ENCODE data around the gene TTLL8.
A peak's percentile ranks its signal among the peaks of the same experiment; 100 is the strongest.

TTLL8 gene

DNA sequence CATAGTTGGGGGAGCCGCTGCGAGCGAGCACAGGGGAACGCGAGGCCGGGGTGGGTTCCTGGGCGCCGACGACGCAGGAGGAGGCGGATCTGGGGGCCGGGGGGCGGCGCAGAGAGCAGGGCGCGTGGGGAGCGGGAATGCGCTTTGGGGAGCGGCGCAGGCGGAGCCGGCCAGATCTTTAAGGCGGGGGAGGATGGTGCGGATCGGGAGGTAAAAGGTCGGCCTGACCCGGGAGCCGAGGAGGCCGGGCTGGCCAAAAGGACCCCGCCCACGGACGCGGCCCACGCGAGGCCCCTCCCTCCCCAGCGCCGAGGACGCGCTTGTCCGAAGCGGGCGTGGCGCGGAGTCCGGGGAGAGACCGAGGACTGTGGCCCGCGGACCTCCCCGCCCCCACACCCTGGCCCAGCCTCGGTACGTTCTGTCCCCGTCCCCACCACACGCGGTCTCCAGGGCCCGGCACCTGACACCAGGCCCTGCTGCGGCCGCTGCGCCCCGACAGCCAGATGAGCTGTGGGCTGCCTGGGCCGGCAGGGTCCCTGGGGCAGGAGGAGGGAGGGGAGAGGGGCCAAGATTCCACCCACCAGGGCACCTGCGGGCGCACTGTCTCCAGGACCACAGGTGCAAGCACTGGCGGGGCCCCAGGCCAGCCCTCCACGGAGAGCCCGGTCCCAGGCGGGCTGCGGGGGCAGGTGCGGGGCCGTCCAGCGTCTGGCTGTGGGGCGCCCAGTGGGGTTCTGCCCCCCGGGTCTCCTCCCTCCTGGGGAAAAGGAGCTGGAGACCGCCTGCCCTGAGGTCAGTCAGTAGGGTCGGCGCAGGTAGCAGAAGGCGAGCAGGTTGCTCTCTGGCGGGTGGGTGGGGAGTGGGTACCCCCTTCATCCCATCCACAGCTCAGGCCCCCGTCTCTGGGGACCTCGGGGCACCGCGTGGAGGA is 86.6 kb downstream of the TTLL8 start:
- peak; percentile 85 for TF ChIP-seq EGR1 (IDR thresholded peaks at IDR 0.05)
- TF ChIP-seq, protein P1, sequence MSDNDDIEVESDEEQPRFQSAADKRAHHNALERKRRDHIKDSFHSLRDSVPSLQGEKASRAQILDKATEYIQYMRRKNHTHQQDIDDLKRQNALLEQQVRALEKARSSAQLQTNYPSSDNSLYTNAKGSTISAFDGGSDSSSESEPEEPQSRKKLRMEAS (IDR thresholded peaks at IDR 0.05), result peak; percentile 15; the same call in 1 of the 2 replicates
- no peak for TF ChIP-seq FOXM1 (IDR thresholded peaks at IDR 0.05; ENCODE audit: borderline replicate concordance, low read depth)
- 0 out of 2 replicates have a peak, but pooled peaks have one; percentile 23 for TF ChIP-seq EP300 (IDR thresholded peaks at IDR 0.05; ENCODE audit: borderline replicate concordance)

DNA sequence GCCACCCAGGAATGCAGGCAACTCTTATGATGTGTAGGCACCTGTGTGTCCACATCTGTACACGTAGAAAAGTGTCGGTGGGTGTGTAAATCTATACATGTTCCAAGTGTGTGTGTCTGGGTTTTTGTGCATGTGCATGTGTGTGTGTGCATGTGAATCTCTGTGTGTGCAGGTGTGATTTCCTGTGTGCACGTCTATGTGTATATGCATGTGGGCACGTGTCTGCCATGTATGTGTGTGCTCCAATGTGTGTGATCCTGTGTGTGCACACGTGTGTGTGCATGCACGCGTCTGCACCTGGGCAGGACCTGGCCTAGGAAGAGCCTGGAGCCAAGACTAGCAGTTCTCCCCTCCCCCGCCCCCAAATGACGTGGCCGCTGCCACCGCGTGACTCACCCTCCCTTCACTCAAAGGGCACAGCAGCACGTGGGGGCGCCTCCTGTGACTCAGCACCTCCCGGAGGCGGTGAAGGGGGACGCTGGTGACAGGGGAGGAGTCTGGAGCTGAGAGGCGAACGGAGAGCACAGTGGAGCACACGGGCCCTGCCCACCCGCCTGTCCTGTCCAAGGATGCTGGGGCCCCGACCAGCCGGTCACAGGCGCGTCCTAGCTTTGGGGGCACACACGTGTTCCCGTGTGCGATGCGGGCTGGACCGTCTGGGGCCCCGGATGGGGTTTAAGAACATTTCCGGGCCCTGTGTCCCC is 87.4 kb downstream of the TTLL8 start:
- TF ChIP-seq TCF12 (IDR thresholded peaks at IDR 0.05; ENCODE audit: low read depth) (peak; percentile 83), CREB1 (IDR thresholded peaks at IDR 0.05; ENCODE audit: low read depth) (peak; percentile 78; the same call in 1 of the 2 replicates), ZBTB7A (IDR thresholded peaks at IDR 0.05; ENCODE audit: low read depth) (no peak), NFIC (IDR thresholded peaks at IDR 0.05) (peak; percentile 66), TEAD4 (IDR thresholded peaks at IDR 0.05) (peak; percentile 36; the same call in 1 of the 2 replicates), FOXM1 (IDR thresholded peaks at IDR 0.05; ENCODE audit: borderline replicate concordance, low read depth) (no peak), TAF1 (IDR thresholded peaks at IDR 0.05; ENCODE audit: low read depth) (no peak), CEBPB (IDR thresholded peaks at IDR 0.05) (no peak), EP300 (IDR thresholded peaks at IDR 0.05; ENCODE audit: borderline replicate concordance) (peak; percentile 72; the same call in 1 of the 2 replicates), EGR1 (IDR thresholded peaks at IDR 0.05) (peak; percentile 50; the same call in 1 of the 2 replicates), YY1 (IDR thresholded peaks at IDR 0.05; ENCODE audit: low read depth) (no peak), RAD21 (IDR thresholded peaks at IDR 0.05; ENCODE audit: low read depth) (no peak; the same call in 1 of the 2 replicates)
- TF ChIP-seq, protein P2, sequence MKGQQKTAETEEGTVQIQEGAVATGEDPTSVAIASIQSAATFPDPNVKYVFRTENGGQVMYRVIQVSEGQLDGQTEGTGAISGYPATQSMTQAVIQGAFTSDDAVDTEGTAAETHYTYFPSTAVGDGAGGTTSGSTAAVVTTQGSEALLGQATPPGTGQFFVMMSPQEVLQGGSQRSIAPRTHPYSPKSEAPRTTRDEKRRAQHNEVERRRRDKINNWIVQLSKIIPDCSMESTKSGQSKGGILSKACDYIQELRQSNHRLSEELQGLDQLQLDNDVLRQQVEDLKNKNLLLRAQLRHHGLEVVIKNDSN (IDR thresholded peaks at IDR 0.05), result peak; percentile 96
- TF ChIP-seq, protein P3, sequence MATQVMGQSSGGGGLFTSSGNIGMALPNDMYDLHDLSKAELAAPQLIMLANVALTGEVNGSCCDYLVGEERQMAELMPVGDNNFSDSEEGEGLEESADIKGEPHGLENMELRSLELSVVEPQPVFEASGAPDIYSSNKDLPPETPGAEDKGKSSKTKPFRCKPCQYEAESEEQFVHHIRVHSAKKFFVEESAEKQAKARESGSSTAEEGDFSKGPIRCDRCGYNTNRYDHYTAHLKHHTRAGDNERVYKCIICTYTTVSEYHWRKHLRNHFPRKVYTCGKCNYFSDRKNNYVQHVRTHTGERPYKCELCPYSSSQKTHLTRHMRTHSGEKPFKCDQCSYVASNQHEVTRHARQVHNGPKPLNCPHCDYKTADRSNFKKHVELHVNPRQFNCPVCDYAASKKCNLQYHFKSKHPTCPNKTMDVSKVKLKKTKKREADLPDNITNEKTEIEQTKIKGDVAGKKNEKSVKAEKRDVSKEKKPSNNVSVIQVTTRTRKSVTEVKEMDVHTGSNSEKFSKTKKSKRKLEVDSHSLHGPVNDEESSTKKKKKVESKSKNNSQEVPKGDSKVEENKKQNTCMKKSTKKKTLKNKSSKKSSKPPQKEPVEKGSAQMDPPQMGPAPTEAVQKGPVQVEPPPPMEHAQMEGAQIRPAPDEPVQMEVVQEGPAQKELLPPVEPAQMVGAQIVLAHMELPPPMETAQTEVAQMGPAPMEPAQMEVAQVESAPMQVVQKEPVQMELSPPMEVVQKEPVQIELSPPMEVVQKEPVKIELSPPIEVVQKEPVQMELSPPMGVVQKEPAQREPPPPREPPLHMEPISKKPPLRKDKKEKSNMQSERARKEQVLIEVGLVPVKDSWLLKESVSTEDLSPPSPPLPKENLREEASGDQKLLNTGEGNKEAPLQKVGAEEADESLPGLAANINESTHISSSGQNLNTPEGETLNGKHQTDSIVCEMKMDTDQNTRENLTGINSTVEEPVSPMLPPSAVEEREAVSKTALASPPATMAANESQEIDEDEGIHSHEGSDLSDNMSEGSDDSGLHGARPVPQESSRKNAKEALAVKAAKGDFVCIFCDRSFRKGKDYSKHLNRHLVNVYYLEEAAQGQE (IDR thresholded peaks at IDR 0.05; ENCODE audit: low read depth), result no peak
- TF ChIP-seq, protein P1 (IDR thresholded peaks at IDR 0.05), result peak; percentile 99

DNA sequence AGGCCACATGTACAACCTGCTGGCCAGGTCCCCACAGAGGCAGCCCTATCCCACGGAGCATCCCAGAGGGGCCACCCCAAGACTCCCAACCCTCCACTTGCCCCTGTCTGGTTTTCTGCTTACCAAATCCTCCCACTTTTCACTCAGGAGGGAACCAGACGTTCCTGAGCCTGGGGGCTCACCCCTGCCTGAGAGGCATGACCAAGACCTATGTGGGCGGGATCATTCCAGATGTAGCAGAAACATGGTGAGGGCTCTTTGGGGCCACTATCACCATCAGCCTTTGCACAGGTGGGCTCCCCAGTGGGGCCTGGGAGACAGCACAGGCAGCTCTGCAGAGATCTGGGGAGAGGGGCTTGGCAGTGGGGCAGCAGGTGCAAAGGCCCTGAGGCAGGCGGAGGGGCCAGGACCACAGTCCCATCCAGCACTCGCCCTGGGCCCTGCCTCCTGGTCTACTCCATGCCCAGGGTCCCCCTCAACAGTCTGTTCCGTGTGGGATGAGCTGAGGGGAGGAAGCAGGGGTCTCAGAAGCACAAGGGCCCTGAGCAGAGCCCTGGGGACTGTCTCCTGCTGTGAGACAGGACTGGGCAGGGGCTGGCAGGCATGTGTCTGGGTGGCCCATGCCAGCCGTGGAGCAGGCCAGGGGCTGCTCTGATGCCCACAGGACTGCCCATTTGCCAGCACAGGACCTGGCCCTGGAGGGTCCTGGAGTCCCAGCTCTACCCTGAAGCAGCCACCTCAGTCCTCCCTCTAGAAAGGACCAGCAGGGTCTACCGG is 88.2 kb downstream of the TTLL8 start:
- TF ChIP-seq TCF12 (IDR thresholded peaks at IDR 0.05; ENCODE audit: low read depth), result no peak
- no peak for TF ChIP-seq RAD21 (IDR thresholded peaks at IDR 0.05; ENCODE audit: low read depth)
- TF ChIP-seq EGR1 (IDR thresholded peaks at IDR 0.05), result no peak
- TF ChIP-seq ZBTB7A (IDR thresholded peaks at IDR 0.05; ENCODE audit: low read depth), result no peak
- TF ChIP-seq NFIC (IDR thresholded peaks at IDR 0.05), result no peak
- TF ChIP-seq, protein P3 (IDR thresholded peaks at IDR 0.05; ENCODE audit: low read depth), result no peak
- no peak for TF ChIP-seq CEBPB (IDR thresholded peaks at IDR 0.05)
- TF ChIP-seq EP300 (IDR thresholded peaks at IDR 0.05; ENCODE audit: borderline replicate concordance), result no peak
- TF ChIP-seq TEAD4 (IDR thresholded peaks at IDR 0.05), result no peak
- no peak for TF ChIP-seq YY1 (IDR thresholded peaks at IDR 0.05; ENCODE audit: low read depth)
- TF ChIP-seq TAF1 (IDR thresholded peaks at IDR 0.05; ENCODE audit: low read depth), result no peak
- no peak for TF ChIP-seq FOXM1 (IDR thresholded peaks at IDR 0.05; ENCODE audit: borderline replicate concordance, low read depth)

DNA sequence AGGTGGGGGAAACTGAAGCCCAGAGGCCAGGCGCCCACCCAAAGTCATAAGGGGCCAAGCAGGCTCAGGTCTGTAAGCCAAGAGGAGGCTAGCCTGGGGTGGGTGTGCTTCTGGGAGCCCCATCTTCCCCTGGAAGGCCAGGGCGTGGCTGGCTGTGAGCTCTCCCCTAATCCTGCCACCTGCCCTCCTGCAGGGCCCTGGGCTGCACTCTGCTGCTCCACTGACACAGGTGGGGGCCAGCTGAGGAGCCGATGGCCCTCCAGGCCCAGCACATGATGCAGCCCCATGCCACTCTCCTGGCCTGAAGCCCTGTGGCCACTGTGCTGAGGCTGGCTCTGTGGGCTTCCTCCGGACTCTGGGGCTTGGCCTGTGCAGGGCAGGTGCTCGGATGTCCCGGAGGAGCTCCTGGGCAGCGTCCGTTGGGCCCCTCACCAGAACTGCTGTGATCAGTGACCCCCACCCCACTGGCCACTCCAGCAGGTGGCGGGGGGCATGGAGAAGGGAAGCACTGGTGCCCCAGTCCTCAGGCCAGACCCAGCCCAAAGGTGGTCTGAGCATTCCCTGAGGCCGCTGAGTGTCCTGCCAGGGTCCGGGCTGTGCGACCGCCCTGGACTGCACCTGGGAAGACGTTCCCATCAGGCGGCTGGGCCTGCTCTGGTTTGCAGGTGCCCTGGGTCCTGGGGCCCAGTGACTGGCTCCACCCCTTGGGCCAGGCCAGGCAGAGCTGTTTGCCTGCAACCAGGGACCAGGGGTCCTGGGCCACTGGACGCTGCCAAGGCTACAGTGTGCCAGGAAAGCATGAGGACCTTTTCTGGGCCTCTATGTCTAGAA is 89.1 kb downstream of the TTLL8 start:
- TF ChIP-seq, protein P1 (IDR thresholded peaks at IDR 0.05), result no peak
- TF ChIP-seq EP300 (IDR thresholded peaks at IDR 0.05; ENCODE audit: borderline replicate concordance), result no peak
- TF ChIP-seq, protein P2 (IDR thresholded peaks at IDR 0.05), result no peak
- TF ChIP-seq, protein P3 (IDR thresholded peaks at IDR 0.05; ENCODE audit: low read depth), result no peak
- no peak for TF ChIP-seq FOXM1 (IDR thresholded peaks at IDR 0.05; ENCODE audit: borderline replicate concordance, low read depth)
- TF ChIP-seq CREB1 (IDR thresholded peaks at IDR 0.05; ENCODE audit: low read depth), result no peak
- no peak for TF ChIP-seq TEAD4 (IDR thresholded peaks at IDR 0.05)
- TF ChIP-seq TAF1 (IDR thresholded peaks at IDR 0.05; ENCODE audit: low read depth), result no peak
- TF ChIP-seq EGR1 (IDR thresholded peaks at IDR 0.05), result no peak
- no peak for TF ChIP-seq NFIC (IDR thresholded peaks at IDR 0.05)
- TF ChIP-seq CEBPB (IDR thresholded peaks at IDR 0.05), result no peak
- no peak for TF ChIP-seq TCF12 (IDR thresholded peaks at IDR 0.05; ENCODE audit: low read depth)
- TF ChIP-seq RAD21 (IDR thresholded peaks at IDR 0.05; ENCODE audit: low read depth), result no peak
- TF ChIP-seq YY1 (IDR thresholded peaks at IDR 0.05; ENCODE audit: low read depth), result no peak
- no peak for TF ChIP-seq ZBTB7A (IDR thresholded peaks at IDR 0.05; ENCODE audit: low read depth)
